GM12878 (cell line): ENCODE data around the gene TJP1. TPM values are rescaled to one million over a fixed set of nuclear protein-coding genes. Genes with fewer than 3 reads are reported as not detected.

Experiments used
- ATAC-seq: fragments of 200-7000 bp; cut with Tn5 transposase; 3 replicates; pipeline ENCODE4 v1.9.1; 2020; ENCODE audit warnings: mild to moderate bottlenecking, moderate library complexity
- BruUV-seq: library from RNA; stranded (reverse); fragments of 400-500 nt; replicated peaks from 2 replicates; lab custom pipeline; 2021; lab: Mats Ljungman, UMichigan
- CTCF ChIA-PET: fragments of 300-600 bp; sonication (Branson Sonifier 250); formaldehyde crosslinking; extraction: SDS; loops from one replicate; lab custom pipeline; 2021; ENCODE audit warnings: inconsistent platforms; lab: Yijun Ruan, JAX
- POLR2A ChIA-PET: fragments of 350-600 bp; formaldehyde crosslinking; extraction: SDS; loops from one replicate; lab custom pipeline; 2021; ENCODE audit warnings: inconsistent platforms; lab: Charles Lee
- RAD21 ChIA-PET: fragments of 300-600 bp; sonication (Branson Sonifier 250); formaldehyde crosslinking; loops from one replicate; lab custom pipeline; 2023; ENCODE audit warnings: antibody characterized with exemption; ENCODE audit not compliant: unreplicated experiment; lab: Charles Lee
- SMC1A ChIA-PET: fragments of 300-600 bp; sonication (Branson Sonifier 250); formaldehyde crosslinking; loops from one replicate; lab custom pipeline; 2023; ENCODE audit not compliant: unreplicated experiment, uncharacterized antibody; lab: Charles Lee
- DNase-seq: peaks from one replicate; pipeline ENCODE4 v3.0.0-alpha.2; 2011; ENCODE audit warnings: low read depth, low spot score
- FAIRE-seq: peaks from 3 replicates; lab custom pipeline; 2011; peaks lifted over from hg19 to GRCh38; lab: Jason Lieb, UNC
- H2AFZ ChIP-seq: 2 replicates; pipeline ENCODE4 v1.6.0; 2011; ENCODE audit warnings: low read depth, low read length, control low read depth; ENCODE audit not compliant: control insufficient read depth
- H3K27ac ChIP-seq: 2 replicates; pipeline ENCODE4 v1.5.1; 2011; ENCODE audit warnings: control low read depth; ENCODE audit not compliant: control insufficient read depth, insufficient read depth
- H3K27me3 ChIP-seq, 2 experiments: replicated peaks in 1 of 2; 2 replicates each; pipeline versions ENCODE4 v1.6.0 to v1.6.1; 2011; ENCODE audit warnings: low read length in 1 of 2; ENCODE audit not compliant: control insufficient read depth in 2 of 2, insufficient read depth in 2 of 2
- H3K36me3 ChIP-seq, 2 experiments: 2 replicates each; pipeline ENCODE4 v1.5.1; 2011; ENCODE audit warnings: low read length in 1 of 2; ENCODE audit not compliant: control insufficient read depth in 2 of 2, insufficient read depth in 2 of 2
- H3K4me1 ChIP-seq: 2 replicates; pipeline ENCODE4 v1.6.1; 2011; ENCODE audit warnings: mild to moderate bottlenecking, low read length, moderate library complexity, mixed read lengths; ENCODE audit not compliant: control insufficient read depth, insufficient read depth
- H3K4me2 ChIP-seq: 2 replicates; pipeline ENCODE4 v1.6.0; 2011; ENCODE audit warnings: control low read depth; ENCODE audit not compliant: control insufficient read depth, insufficient read depth
- H3K4me3 ChIP-seq: fragments of 200-600 bp; sonication (generic); 2 replicates; pipeline ENCODE4 v1.5.1; 2016
- H3K79me2 ChIP-seq: 2 replicates; pipeline ENCODE4 v1.6.0; 2011; ENCODE audit warnings: low read length; ENCODE audit not compliant: control insufficient read depth, insufficient read depth
- H3K9ac ChIP-seq: 2 replicates; pipeline ENCODE4 v1.8.0; 2011; ENCODE audit warnings: low read length, control low read depth, mixed read lengths; ENCODE audit not compliant: control insufficient read depth, insufficient read depth
- H3K9me3 ChIP-seq: replicated peaks from 3 replicates; pipeline ENCODE4 v1.5.1; 2011; ENCODE audit warnings: mild to moderate bottlenecking, low read length; ENCODE audit not compliant: control insufficient read depth, insufficient read depth
- H4K20me1 ChIP-seq: 2 replicates; pipeline ENCODE4 v1.6.0; 2011; ENCODE audit not compliant: control insufficient read depth, insufficient read depth
- ASH2L ChIP-seq: fragments of 300-600, 200-600 bp; sonication (generic); IDR thresholded peaks from 2 replicates; pipeline ENCODE4 v1.6.1; 2017; ENCODE audit warnings: low read depth, mild to moderate bottlenecking, borderline replicate concordance
- CHD4 ChIP-seq: fragments of 200-600 bp; sonication (generic); IDR thresholded peaks from 2 replicates; pipeline ENCODE4 v1.6.1; 2016; ENCODE audit warnings: mild to moderate bottlenecking
- EZH2 ChIP-seq: IDR thresholded peaks from 2 replicates; pipeline ENCODE4 v1.6.1; 2012; ENCODE audit warnings: low read depth, mild to moderate bottlenecking, control low read depth, inconsistent platforms, low read length, borderline replicate concordance; ENCODE audit not compliant: control insufficient read depth
- FOXM1 ChIP-seq: IDR thresholded peaks from 2 replicates; pipeline ENCODE4 v1.6.1; 2012; ENCODE audit warnings: low read depth, mild to moderate bottlenecking, inconsistent platforms, low read length, moderate library complexity
- MEF2B ChIP-seq: fragments of 450-650 bp; IDR thresholded peaks from 2 replicates; pipeline ENCODE4 v1.6.1; 2018; ENCODE audit warnings: mild to moderate bottlenecking, moderate library complexity; ENCODE audit not compliant: partially characterized antibody, poor library complexity, severe bottlenecking
- MYB ChIP-seq: fragments of 150-350 bp; IDR thresholded peaks from 2 replicates; pipeline ENCODE4 v1.6.1; 2014; ENCODE audit warnings: mild to moderate bottlenecking, low read depth, low read length, borderline replicate concordance
- NBN ChIP-seq: fragments of 450-650 bp; IDR thresholded peaks from 2 replicates; pipeline ENCODE4 v1.6.1; 2016
- POLR2AphosphoS5 ChIP-seq: IDR thresholded peaks from 2 replicates; pipeline ENCODE4 v1.6.1; 2011; ENCODE audit warnings: mild to moderate bottlenecking, low read length, inconsistent platforms
- SREBF2 ChIP-seq: IDR thresholded peaks from 2 replicates; pipeline ENCODE4 v1.6.1; 2012; ENCODE audit warnings: mild to moderate bottlenecking, low read length
- SUZ12 ChIP-seq: fragments of 200-600 bp; sonication (generic); IDR thresholded peaks from one replicate; pipeline ENCODE4 v1.6.1; 2018; ENCODE audit warnings: antibody characterized with exemption, mild to moderate bottlenecking; ENCODE audit not compliant: unreplicated experiment
- ZNF274 ChIP-seq: IDR thresholded peaks from one replicate; pipeline ENCODE4 v1.8.0; 2011; ENCODE audit not compliant: insufficient read length, insufficient read depth
- WGBS: methylation state at CpG from one replicate; pipeline ENCODE4 v1.1.6; 2016; ENCODE audit warnings: low lambda C conversion rate; ENCODE audit not compliant: insufficient replicate concordance, insufficient coverage; ENCODE audit errors: missing lambda C conversion rate; 5-methylcytosine and 5-hydroxymethylcytosine counted together
- in situ Hi-C: fragments of 300-500 bp; cut with MboI; formaldehyde crosslinking; loops from 9 replicates; pipeline ENCODE4 v1.14.3; 2018; ENCODE audit warnings: mixed read lengths
- intact Hi-C: fragments of 100-400 bp; cut with micrococcal nuclease; formaldehyde crosslinking; loops from one replicate; pipeline ENCODE4 v1.14.2; 2022; ENCODE audit not compliant: unreplicated experiment
- polyA plus RNA-seq, 11 experiments: library from polyadenylated mRNA; depleted of rRNA in 4 of 11; unstranded in 6 of 11; stranded (reverse) in 5 of 11; fragments of >200 nt; fragmentation: Nextera tagmentation in 4 of 11; fragmentation: Illumina TruSeq in 1 of 11; extraction: Ambion mirVana in 4 of 11; extraction: Trizol in 1 of 11; gene quantifications; 1 replicate in 1 of 11; 2 replicates in 10 of 11; pipeline versions ENCODE4 v1.2.1 to v1.2.3, GENCODE V29; 2011 to 2016; ENCODE audit warnings: inconsistent platforms in 2 of 11, missing spikeins in 2 of 11, low read depth in 1 of 11
- total RNA-seq, 4 experiments: library from RNA; depleted of rRNA in 3 of 4; stranded (reverse); fragments of >200 nt in 3 of 4; fragmentation: Illumina TruSeq in 1 of 4; extraction: Trizol in 1 of 4; gene quantifications; 2 replicates each; pipeline versions ENCODE4 v1.2.1 to v1.2.3, GENCODE V29; 2013 to 2021
- TF ChIP-seq, protein P1 (sequence below): fragments of 450-650 bp; conservative IDR thresholded peaks from 2 replicates; pipeline ENCODE4 v1.6.1; 2017; ENCODE audit warnings: mild to moderate bottlenecking, moderate library complexity
- TF ChIP-seq, protein P2 (sequence below): fragments of 450-650 bp; IDR thresholded peaks from 2 replicates; pipeline ENCODE4 v1.6.1; 2016; ENCODE audit warnings: mild to moderate bottlenecking
- TF ChIP-seq, protein P3 (sequence below): fragments of 450-650 bp; IDR thresholded peaks from 2 replicates; pipeline ENCODE4 v1.6.1; 2016; ENCODE audit warnings: mild to moderate bottlenecking
- TF ChIP-seq, protein P4 (sequence below): IDR thresholded peaks from 2 replicates; pipeline ENCODE4 v1.6.1; 2012; ENCODE audit warnings: low read depth, low read length, improper control_type of control experiment
- TF ChIP-seq, protein P5 (sequence below): fragments of 450-650 bp; IDR thresholded peaks from 2 replicates; pipeline ENCODE4 v1.6.1; 2016; ENCODE audit warnings: mild to moderate bottlenecking, moderate library complexity, borderline replicate concordance

Gene TJP1
- total and polyA plus RNA-seq, 10 of the 15 experiments (the other 5 are each of a cell fraction or from before 2014, with no cell fraction given): 0.01 to 0.49 (median 0.08) TPM; not detected in 7

DNA sequence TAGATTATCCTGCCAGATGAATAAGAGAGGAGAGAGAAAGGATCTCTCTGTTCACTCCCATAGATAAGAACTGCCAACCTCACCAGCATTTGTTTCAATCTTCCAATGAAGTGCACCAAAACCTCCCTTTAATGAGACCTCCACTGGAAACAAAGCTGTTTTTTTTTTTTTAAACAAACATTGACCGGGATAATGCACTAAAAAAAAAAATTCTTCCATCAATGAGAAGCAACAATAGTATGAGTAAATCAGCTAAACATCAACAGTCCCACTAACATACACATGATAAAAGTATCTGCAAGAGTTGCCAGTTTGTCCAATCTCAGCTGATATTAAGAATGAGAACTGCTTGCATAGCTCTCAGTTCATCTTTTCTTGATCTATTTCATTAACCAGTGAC, 19.9 kb downstream of the TJP1 start:
- Histone ChIP-seq H3K27ac (no peak overlapping the region), H3K4me2 (no peak overlapping the region), H3K36me3 (no peaks in the 10 kb centered on the region), H3K4me1 (no peaks in the 10 kb centered on the region), H4K20me1 (no peaks in the 10 kb centered on the region), H3K79me2 (no peaks in the 10 kb centered on the region), H2AFZ (no peak overlapping the region), H3K4me3 (no peak overlapping the region), H3K27me3 (no peaks in the 10 kb centered on the region), H3K9me3 (no peaks in the 10 kb centered on the region), H3K9ac (no peak overlapping the region)
- WGBS: 40% methylated on average over 1 of the region's 1 CpG
- DNase-seq (no peak), ATAC-seq (no peak), FAIRE-seq (no peak)
- RAD21 ChIA-PET: no interaction called here
- intact Hi-C loops (no loop called here), in situ Hi-C loops (no loop called here)
- no TSS peak for BruUV-seq
- POLR2A ChIA-PET: no interaction called here
- SMC1A ChIA-PET: no interaction called here
- CTCF ChIA-PET: no interaction called here
- no peak for TF ChIP-seq SUZ12
- TF ChIP-seq, protein P1, sequence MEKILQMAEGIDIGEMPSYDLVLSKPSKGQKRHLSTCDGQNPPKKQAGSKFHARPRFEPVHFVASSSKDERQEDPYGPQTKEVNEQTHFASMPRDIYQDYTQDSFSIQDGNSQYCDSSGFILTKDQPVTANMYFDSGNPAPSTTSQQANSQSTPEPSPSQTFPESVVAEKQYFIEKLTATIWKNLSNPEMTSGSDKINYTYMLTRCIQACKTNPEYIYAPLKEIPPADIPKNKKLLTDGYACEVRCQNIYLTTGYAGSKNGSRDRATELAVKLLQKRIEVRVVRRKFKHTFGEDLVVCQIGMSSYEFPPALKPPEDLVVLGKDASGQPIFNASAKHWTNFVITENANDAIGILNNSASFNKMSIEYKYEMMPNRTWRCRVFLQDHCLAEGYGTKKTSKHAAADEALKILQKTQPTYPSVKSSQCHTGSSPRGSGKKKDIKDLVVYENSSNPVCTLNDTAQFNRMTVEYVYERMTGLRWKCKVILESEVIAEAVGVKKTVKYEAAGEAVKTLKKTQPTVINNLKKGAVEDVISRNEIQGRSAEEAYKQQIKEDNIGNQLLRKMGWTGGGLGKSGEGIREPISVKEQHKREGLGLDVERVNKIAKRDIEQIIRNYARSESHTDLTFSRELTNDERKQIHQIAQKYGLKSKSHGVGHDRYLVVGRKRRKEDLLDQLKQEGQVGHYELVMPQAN: no peak
- TF ChIP-seq FOXM1: no peak
- TF ChIP-seq ZNF274: no peak
- TF ChIP-seq, protein P2, sequence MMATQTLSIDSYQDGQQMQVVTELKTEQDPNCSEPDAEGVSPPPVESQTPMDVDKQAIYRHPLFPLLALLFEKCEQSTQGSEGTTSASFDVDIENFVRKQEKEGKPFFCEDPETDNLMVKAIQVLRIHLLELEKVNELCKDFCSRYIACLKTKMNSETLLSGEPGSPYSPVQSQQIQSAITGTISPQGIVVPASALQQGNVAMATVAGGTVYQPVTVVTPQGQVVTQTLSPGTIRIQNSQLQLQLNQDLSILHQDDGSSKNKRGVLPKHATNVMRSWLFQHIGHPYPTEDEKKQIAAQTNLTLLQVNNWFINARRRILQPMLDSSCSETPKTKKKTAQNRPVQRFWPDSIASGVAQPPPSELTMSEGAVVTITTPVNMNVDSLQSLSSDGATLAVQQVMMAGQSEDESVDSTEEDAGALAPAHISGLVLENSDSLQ: no peak
- TF ChIP-seq, protein P3, sequence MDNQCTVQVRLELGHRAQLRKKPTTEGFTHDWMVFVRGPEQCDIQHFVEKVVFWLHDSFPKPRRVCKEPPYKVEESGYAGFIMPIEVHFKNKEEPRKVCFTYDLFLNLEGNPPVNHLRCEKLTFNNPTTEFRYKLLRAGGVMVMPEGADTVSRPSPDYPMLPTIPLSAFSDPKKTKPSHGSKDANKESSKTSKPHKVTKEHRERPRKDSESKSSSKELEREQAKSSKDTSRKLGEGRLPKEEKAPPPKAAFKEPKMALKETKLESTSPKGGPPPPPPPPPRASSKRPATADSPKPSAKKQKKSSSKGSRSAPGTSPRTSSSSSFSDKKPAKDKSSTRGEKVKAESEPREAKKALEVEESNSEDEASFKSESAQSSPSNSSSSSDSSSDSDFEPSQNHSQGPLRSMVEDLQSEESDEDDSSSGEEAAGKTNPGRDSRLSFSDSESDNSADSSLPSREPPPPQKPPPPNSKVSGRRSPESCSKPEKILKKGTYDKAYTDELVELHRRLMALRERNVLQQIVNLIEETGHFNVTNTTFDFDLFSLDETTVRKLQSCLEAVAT: no peak
- TF ChIP-seq SREBF2: no peak
- TF ChIP-seq CHD4: no peak
- TF ChIP-seq NBN: no peak
- no peak for TF ChIP-seq POLR2AphosphoS5
- TF ChIP-seq, protein P4, sequence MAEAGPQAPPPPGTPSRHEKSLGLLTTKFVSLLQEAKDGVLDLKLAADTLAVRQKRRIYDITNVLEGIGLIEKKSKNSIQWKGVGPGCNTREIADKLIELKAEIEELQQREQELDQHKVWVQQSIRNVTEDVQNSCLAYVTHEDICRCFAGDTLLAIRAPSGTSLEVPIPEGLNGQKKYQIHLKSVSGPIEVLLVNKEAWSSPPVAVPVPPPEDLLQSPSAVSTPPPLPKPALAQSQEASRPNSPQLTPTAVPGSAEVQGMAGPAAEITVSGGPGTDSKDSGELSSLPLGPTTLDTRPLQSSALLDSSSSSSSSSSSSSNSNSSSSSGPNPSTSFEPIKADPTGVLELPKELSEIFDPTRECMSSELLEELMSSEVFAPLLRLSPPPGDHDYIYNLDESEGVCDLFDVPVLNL: no peak
- no peak for TF ChIP-seq MYB
- no peak for TF ChIP-seq EZH2
- no peak for TF ChIP-seq MEF2B
- TF ChIP-seq, protein P5, sequence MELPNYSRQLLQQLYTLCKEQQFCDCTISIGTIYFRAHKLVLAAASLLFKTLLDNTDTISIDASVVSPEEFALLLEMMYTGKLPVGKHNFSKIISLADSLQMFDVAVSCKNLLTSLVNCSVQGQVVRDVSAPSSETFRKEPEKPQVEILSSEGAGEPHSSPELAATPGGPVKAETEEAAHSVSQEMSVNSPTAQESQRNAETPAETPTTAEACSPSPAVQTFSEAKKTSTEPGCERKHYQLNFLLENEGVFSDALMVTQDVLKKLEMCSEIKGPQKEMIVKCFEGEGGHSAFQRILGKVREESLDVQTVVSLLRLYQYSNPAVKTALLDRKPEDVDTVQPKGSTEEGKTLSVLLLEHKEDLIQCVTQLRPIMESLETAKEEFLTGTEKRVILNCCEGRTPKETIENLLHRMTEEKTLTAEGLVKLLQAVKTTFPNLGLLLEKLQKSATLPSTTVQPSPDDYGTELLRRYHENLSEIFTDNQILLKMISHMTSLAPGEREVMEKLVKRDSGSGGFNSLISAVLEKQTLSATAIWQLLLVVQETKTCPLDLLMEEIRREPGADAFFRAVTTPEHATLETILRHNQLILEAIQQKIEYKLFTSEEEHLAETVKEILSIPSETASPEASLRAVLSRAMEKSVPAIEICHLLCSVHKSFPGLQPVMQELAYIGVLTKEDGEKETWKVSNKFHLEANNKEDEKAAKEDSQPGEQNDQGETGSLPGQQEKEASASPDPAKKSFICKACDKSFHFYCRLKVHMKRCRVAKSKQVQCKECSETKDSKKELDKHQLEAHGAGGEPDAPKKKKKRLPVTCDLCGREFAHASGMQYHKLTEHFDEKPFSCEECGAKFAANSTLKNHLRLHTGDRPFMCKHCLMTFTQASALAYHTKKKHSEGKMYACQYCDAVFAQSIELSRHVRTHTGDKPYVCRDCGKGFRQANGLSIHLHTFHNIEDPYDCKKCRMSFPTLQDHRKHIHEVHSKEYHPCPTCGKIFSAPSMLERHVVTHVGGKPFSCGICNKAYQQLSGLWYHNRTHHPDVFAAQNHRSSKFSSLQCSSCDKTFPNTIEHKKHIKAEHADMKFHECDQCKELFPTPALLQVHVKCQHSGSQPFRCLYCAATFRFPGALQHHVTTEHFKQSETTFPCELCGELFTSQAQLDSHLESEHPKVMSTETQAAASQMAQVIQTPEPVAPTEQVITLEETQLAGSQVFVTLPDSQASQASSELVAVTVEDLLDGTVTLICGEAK: no peak
- TF ChIP-seq ASH2L: no peak
